ENCODE measurements around the gene MED20.

The MED20 gene

GRCh38 chr6:41941280-41942066, 20.5 kb upstream of the MED20 start, which contains the start of gene CCND3:
Gene CCND3, minus strand, starts transcription at chr6:41941808. Its CDS starts 159 bp downstream, at chr6:41941649.
- peak; percentile 97 for DNase-seq (ENCODE audit: low spot score)

- peak; percentile 64 for DNase-seq (ENCODE audit: low spot score)
Measured at GRCh38 chr6:41940759-41941279, 19.9 kb upstream of the MED20 start.

GRCh38 chr6:41939848-41940758, 19.2 kb upstream of the MED20 start:
- peak; percentile 33 for DNase-seq (ENCODE audit: low spot score)

- DNase-seq (ENCODE audit: low spot score), result peak; percentile 44
Measured at GRCh38 chr6:41939176-41939847, 18.4 kb upstream of the MED20 start.

- no peak for DNase-seq (ENCODE audit: low spot score)
Measured at GRCh38 chr6:41938590-41939175, 17.7 kb upstream of the MED20 start.

GRCh38 chr6:41937861-41938574, 17.1 kb upstream of the MED20 start:
- no peak for DNase-seq (ENCODE audit: low spot score)

GRCh38 chr6:41937472-41937860, 16.5 kb upstream of the MED20 start:
- no peak for DNase-seq (ENCODE audit: low spot score)

- peak; percentile 91 for DNase-seq (ENCODE audit: low spot score)
Measured at GRCh38 chr6:41936073-41936837, 15.3 kb upstream of the MED20 start.

DNA sequence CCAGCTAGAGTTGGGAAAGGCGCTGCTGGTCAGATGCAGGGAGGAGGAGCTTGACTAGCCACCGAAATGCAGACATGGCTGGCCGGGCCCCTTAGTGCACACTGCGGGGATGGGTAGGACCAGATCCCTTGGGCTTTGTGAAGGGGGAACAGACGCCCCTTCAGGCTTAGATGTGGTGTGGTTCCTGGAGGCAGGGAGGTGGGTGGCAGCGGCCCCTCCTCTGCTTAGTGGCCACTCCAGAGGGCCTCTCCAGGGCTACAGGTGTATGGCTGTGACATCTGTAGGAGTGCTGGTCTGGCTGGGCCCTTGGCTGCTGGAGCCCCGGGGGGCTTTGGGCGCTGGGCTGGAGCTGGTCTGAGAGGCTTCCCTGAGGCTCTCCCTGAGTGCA, 14.7 kb upstream of the MED20 start:
- no peak for DNase-seq (ENCODE audit: low spot score)

GRCh38 chr6:41935193-41935574, 14.2 kb upstream of the MED20 start:
- DNase-seq (ENCODE audit: low spot score), result no peak

GRCh38 chr6:41934278-41935192, 13.6 kb upstream of the MED20 start:
- no peak for DNase-seq (ENCODE audit: low spot score)

GRCh38 chr6:41932378-41932777, 11.4 kb upstream of the MED20 start:
- no peak for DNase-seq (ENCODE audit: low spot score)

DNA sequence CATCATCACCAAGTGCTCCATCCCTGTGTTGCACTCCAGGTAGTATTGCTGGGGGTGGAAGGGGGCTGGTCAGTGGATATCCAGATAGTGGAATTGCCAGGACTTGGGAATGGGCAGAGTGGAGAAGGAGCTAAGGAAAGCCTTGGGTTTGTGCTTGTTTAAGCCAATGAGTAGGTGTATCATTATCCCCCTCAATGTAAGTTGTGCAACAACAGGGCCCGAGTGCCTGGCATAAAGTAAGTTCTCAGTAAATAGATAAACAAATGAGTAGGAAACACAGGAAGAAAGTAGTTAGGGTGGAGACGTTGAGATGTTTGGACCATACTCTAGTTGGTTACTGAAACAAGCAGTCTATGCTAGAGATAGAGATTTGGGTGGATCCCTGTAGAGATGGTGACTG, 10.9 kb upstream of the MED20 start:
- no peak for DNase-seq (ENCODE audit: low spot score)

- no peak for DNase-seq (ENCODE audit: low spot score)
Measured at GRCh38 chr6:41929924-41930323, 9.0 kb upstream of the MED20 start.

- DNase-seq (ENCODE audit: low spot score), result no peak
Measured at GRCh38 chr6:41927253-41927652, 6.3 kb upstream of the MED20 start.

GRCh38 chr6:41922154-41922553, 1.2 kb upstream of the MED20 start:
- no peak for DNase-seq (ENCODE audit: low spot score)

- peak; percentile 49 for DNase-seq (ENCODE audit: low spot score)
Measured at GRCh38 chr6:41921712-41921998, 716 bp upstream of the MED20 start.

DNA sequence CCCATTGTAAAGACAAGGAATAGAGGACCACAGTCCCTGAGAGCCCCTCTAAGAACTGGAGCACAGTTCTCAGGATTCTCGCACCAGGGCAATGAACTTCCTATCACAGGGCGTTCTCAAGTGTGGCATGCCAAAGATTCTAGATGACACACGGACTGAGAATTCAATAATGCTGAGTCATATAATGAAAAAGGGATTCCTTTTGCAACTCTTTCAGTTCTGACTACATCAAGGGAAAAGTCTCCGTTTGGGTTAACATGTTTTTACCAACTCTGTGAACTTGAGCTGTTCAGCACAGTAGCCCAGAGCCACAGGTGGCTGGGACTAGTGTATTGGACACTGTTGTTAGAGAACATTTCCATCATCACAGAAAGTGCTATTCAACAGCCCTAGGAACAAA, 3.4 kb downstream of the MED20 start:
- peak; percentile 90 for DNase-seq (ENCODE audit: low spot score)

DNA sequence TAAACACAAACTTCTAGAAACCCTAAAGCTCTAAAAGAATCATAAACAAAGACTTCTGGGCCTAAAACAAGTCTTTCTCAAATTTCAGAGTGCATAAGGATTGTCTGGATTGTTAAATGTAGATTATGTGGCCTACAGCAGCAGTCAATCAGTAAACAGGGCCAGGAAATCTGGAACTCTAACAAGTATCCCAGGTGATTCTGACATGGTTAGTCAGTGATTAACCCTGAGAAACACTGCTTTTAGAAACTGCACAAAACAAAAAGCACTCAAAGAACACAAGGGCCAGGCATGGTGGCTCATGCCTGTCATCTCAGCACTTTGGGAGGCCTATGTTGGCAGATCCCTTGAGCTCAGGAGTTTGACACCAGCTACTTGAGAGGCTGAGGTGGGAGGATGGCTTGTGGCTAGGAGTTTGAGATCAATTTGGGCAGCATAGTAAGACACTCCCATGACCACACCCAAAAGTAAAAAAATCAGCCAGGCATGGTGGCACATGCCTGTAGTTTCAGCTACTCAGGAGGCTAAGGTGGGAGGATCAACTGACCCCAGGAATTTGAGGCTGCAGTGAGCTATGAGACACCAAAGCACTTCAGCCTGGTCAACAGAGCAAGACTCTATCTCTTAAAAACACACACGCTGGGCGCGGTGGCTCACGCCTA, 5.9 kb downstream of the MED20 start:
- no peak for DNase-seq (ENCODE audit: low spot score)
